ENCODE measurements around the gene EMD.

Gene EMD

GRCh38 chrX:154348114-154348531, 31.0 kb upstream of the EMD start:
- no peak overlapping the region for H3K4me3 ChIP-seq (ENCODE audit: low read depth, low read length)
- no peaks in the 10 kb centered on the region for H3K27me3 ChIP-seq (replicated peaks)
- no peak for TF ChIP-seq CTCF (IDR thresholded peaks at IDR 0.05; ENCODE audit: low read depth, low read length, missing control alignments)
- DNase-seq: no peak
- no peak overlapping the region for H3K27ac ChIP-seq
- H3K36me3 ChIP-seq (replicated peaks): peaks cover 50% of the 10 kb centered on the region
- in situ Hi-C loops (cut with HindIII; ENCODE audit: low pct_ligation_motif_present, low sequenced_read_pairs): no loop called here

- Histone ChIP-seq H3K27me3 (replicated peaks) (no peaks in the 10 kb centered on the region), H3K36me3 (replicated peaks) (peaks cover 56% of the 10 kb centered on the region), H3K27ac (no peak overlapping the region), H3K4me3 (ENCODE audit: low read depth, low read length) (no peak overlapping the region)
- no peak for TF ChIP-seq CTCF (IDR thresholded peaks at IDR 0.05; ENCODE audit: low read depth, low read length, missing control alignments)
- in situ Hi-C loops (cut with HindIII; ENCODE audit: low pct_ligation_motif_present, low sequenced_read_pairs): no loop called here
- no peak for DNase-seq
These were observed 30.3 kb upstream of the EMD start for GRCh38 chrX:154348646-154349358.

- no peaks in the 10 kb centered on the region for H3K27me3 ChIP-seq (replicated peaks)
- DNase-seq: no peak
- H3K36me3 ChIP-seq (replicated peaks): peaks cover 63% of the 10 kb centered on the region
- no peak overlapping the region for H3K4me3 ChIP-seq (ENCODE audit: low read depth, low read length)
- no peak overlapping the region for H3K27ac ChIP-seq
- in situ Hi-C loops (cut with HindIII; ENCODE audit: low pct_ligation_motif_present, low sequenced_read_pairs): no loop called here
- no peak for TF ChIP-seq CTCF (IDR thresholded peaks at IDR 0.05; ENCODE audit: low read depth, low read length, missing control alignments)
These were observed 29.6 kb upstream of the EMD start for GRCh38 chrX:154349359-154349935.

- Histone ChIP-seq H3K36me3 (replicated peaks) (peaks cover 68% of the 10 kb centered on the region), H3K27me3 (replicated peaks) (no peaks in the 10 kb centered on the region), H3K27ac (no peak overlapping the region), H3K4me3 (ENCODE audit: low read depth, low read length) (no peak overlapping the region)
- in situ Hi-C loops (cut with HindIII; ENCODE audit: low pct_ligation_motif_present, low sequenced_read_pairs): no loop called here
- TF ChIP-seq CTCF (IDR thresholded peaks at IDR 0.05; ENCODE audit: low read depth, low read length, missing control alignments): no peak
- no peak for DNase-seq
These were observed 29.1 kb upstream of the EMD start for GRCh38 chrX:154349979-154350378.

GRCh38 chrX:154350429-154351182, 28.5 kb upstream of the EMD start:
- Histone ChIP-seq H3K4me3 (ENCODE audit: low read depth, low read length) (no peak overlapping the region), H3K27ac (no peak overlapping the region), H3K27me3 (replicated peaks) (no peaks in the 10 kb centered on the region), H3K36me3 (replicated peaks) (peaks cover 75% of the 10 kb centered on the region)
- no peak for DNase-seq
- TF ChIP-seq CTCF (IDR thresholded peaks at IDR 0.05; ENCODE audit: low read depth, low read length, missing control alignments): no peak
- in situ Hi-C loops (cut with HindIII; ENCODE audit: low pct_ligation_motif_present, low sequenced_read_pairs): no loop called here

Measured in brain microvascular endothelial cell (primary cell).